HG03378 (cell line): Measurements from ENCODE around the gene ATG3.
"Not testable (repeated sequence)": the region's sequence is repeated elsewhere in the genome, so short reads cannot be mapped to it uniquely, and the experiment has no call there.

Source experiments
- ATAC-seq: cut with Tn5 transposase; IDR thresholded peaks from one replicate; pipeline ENCODE4 v1.9.1; 2021; ENCODE audit warnings: mild to moderate bottlenecking, moderate library complexity; ENCODE audit not compliant: unreplicated experiment

Gene ATG3

DNA sequence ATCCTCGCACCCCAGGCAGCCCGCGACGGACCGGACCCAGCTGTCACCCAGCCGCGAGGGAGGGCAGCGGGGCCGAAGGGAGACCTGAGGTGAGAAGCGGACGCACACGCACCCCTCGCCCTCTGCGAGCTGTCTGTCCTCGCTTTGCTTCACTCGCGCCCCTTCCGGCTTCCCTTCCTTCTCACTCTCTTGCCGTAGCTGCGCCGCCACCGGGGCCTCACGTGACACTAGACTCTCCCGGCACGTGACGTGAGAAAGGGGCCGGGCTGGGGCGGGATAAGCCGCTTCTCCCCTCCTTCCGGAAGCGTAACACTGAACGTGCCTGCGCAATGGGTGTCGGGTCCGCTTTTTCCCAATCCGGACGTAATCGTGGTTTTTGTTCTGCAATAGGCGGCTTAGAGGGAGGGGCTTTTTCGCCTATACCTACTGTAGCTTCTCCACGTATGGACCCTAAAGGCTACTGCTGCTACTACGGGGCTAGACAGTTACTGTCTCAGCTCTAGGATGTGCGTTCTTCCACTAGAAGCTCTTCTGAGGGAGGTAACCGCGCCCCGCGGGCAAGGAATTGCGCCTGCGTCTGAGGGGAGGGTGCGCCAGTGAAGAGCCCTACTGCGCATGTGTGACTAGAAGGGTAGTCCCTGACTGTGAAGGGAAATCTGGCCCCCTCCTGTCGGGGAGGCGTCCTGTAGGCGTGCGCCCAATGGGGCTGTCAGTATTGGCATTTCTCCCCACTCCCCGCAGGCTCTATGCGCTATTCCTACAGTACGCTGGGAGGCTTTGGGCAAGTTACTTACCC lies at the start of gene ATG3, which contains the start of gene SLC35A5:
Gene ATG3, minus strand, starts transcription at position 229 of the 796 bp plus-strand sequence. CDS start 434 bp downstream, outside the sequence.
Gene SLC35A5, plus strand, starts transcription at position 312 of the 796 bp plus-strand sequence. CDS start 1,359 bp downstream, outside the sequence.
- ATAC-seq, result peak; percentile 76

DNA sequence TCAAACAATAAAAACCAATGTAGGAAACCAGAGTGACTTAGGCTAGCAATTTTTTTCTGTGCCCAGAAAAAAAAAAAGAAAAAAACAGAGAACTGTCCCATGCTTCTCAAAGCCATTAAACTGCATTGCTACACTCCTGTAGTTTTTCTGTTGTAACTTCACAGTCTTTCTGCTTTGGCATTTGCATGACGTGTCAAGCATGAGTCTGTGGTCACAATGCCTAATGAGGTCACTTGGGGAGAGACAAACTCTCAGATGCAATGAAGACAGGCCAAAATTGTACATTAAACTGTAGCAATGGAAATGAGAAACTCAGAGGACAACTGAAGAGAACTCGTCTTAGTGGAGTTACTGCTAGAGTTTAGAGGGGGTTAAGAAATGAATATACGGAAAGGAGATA lies 48.4 kb upstream of the ATG3 start:
- no peak for ATAC-seq

DNA sequence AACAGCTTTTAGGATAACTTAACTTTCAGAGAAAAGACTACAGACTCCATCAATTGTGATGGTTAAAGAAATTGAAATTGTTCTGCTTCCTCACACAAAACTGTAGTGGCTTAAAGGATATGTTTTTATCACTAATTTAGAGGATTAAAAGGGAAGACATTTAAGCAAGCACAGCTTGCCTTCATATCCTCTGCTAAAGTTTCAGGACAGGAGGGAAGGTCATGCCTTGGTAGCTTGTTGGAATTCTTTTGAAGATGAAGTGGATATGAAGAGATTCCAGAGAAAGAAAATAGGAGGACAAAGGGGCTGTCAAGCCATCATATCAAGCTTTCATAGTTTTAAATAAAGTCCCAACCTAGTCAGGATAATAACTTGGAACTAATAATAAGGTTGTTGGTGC lies 46.1 kb upstream of the ATG3 start:
- ATAC-seq, result no peak

DNA sequence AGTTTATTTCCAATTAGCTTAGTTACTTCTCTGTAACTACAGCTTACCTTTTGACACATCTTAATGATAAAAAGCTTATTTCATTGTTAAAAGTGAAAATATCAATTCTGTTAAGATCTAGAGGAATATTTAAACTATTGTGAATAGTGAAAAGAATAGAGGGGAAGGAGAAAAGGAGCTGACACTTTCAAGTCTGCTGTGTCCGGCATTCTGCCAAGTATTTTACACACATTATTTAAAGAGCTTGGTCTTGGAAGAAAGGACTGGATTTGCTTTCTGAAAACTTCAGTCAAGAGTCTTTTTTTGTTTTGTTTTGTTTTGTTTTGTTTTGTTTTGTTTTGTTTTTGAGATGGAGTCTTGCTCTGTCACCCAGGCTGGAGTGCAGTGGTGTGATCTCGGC lies 44.3 kb upstream of the ATG3 start:
- no peak for ATAC-seq

DNA sequence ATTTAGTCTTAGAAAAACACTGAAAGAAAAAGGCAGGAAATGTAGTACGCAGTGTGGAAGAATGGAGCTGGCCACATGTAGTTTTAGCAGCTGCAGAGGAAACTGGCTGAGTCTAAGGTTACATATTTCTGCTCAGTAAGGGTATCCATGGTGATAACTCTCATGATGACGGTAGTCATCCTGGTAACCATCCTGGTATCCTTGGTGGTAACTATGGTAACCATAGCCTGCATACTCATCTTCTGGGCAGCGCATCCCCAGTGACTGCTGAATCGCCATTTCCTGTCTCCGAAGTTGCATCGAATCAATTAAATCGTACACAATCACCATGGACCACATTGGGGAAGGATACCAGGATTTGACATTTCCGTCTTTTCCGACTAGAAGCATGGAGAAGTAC lies 43.5 kb upstream of the ATG3 start:
- ATAC-seq, result no peak

DNA sequence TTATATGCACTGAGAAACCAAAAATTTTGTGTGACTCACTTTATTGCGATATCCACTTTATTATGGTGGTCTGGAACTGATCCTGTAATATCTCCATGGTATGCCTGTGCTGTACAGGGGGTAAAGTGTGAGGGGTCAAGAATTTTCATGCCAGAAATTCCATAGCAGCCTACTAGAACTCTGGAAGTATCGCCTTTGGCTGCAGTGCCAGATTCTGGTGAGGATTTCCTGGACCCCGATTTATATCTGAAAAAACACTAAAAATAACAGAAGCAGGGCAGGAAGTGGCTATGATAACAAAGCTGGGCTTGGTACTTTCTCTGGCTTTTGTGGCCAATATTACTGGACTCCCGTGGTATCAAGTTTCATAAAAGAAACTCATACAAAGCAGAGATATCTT lies 42.8 kb upstream of the ATG3 start:
- no peak for ATAC-seq

DNA sequence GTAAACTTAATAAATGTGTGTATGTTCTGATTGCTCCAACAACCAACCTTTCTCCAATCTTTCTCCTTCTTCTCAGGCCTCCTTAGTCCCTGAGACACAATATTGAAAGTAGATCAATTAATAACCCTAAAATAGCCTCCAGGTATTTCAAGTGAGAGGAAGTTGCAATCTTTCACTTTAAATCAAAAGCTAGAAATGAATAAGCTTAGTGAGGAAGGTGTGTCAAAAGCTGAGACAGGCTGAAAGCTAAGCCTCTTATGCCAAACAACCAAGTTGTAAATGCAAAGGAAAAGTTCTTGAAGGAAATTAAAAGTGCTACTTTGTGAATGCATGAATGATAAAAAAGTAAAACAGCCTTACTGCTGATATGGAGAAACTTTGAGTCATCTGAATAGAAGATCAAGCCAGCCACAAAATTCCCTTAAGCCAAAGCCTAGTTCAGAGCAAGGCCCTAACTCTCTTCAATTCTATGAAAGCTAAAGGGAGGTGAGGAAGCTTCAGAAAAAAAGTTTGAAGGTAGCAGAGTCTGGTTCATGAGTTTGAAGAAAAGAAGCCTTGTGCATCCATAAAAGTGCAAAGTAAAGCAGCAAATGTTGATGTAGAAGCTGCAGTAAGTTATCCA lies 40.6 kb upstream of the ATG3 start:
- ATAC-seq, result peak; percentile 79

DNA sequence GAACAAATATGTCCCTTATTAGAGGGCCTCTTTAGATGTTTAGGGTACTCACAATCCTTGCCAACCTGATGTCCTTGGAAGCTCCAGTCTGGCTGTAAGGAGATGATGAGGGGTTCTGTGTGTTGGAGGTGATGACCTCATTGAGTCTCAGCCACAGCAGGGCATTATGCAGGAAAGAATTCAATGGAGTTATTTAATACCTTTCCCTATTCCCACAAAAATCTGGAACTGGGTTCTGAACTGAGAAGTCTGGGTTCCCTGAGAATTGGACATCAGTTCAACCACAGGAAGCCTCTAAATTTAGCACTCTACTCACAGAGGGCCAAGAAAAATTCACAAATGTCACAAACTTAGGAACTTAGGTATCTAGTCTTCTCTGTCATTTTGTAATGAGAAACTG lies 37.0 kb upstream of the ATG3 start:
- no peak for ATAC-seq

DNA sequence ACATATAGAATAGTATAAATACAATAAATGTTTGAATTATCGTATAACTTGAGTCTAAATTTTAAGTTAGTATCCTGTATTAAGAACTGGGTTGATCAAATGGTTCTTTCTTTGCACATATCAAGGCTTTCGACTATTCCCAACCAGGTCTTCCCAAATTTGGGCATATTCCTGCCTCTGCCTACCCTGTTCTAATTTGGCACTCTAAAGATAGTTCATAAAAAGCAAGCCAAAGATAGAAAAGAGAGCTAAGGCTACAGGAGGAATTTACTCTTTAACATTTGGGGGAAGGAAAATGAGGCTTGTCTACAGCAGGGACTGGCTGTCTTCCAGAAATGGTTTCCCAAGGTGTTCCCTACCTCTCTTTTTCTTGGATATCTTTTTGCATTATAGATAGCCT lies 36.2 kb upstream of the ATG3 start:
- ATAC-seq, result no peak

DNA sequence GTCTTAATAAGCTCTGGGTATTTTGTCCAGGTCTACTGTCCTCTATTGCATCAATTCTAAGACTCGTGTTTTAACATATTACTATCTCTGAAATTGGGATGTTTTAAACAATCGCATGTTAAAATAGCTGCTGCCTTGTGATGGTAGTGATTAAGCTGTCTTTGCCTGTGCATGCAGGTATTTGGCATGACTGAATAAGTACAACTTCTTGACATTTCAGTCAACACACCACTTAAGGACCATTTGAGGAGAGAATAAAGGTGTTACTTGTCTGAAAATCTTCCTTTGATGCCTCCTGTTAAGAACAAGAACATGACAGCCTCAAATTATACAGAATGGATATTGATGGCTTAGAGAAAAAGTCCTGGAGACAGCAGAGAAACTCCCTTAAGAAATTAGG lies 33.1 kb upstream of the ATG3 start:
- ATAC-seq, result no peak

DNA sequence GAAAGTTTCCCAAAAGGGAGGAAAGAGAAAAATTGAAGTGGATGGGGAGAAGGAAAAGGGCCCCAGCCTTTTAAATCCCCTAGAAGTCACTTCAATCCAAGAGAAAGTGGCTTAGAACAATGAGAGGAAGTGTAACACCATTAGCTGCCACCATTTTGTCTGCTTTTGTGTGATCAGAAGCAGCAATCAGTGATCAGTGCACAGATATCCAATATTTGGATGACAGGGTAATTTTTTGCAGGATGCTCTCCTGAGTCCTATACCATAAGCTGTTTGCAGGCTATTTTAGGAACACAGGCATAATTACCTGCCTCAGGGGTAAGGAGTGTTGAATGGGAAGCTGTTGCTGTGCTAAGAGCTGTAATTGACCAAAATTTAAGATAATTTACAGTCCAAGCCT lies 31.5 kb upstream of the ATG3 start:
- ATAC-seq, result no peak

DNA sequence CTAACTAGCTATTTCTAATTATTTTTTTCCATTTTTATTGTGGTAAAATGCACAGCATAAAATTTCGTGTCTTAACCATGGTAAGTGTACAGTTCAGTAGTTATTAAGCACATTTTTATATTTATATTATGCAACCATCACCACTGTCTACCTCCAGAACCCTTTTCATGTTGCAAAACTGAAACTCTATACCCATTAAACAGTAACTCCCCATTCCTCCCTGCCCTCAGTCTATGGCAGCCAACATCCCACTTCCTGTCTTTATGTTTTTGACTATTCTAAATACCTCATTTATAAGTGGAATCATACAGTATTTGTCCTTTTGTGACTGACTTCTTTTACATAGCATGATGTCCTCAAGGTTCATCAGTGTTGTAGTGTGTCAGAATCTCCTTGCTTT lies 25.6 kb upstream of the ATG3 start:
- no peak for ATAC-seq

DNA sequence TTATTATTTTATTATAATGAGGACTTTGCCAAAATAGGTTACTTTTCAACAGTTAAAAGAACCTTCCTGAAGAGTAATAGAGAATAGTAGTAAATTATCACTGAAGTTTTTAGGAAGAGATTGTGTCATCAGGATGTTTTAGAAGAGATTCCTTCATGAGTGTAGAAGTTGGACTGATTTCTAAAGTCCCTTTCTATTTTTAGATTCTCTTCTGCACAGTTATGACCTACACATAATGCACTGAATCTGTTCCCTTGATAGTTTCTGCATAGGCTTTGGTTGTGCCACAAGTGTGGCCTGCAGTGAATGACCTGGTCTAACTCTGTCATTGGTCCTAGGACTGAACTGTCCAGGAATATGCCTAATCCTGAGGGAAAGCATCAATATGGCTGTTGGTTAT lies 24.0 kb upstream of the ATG3 start:
- no peak for ATAC-seq

DNA sequence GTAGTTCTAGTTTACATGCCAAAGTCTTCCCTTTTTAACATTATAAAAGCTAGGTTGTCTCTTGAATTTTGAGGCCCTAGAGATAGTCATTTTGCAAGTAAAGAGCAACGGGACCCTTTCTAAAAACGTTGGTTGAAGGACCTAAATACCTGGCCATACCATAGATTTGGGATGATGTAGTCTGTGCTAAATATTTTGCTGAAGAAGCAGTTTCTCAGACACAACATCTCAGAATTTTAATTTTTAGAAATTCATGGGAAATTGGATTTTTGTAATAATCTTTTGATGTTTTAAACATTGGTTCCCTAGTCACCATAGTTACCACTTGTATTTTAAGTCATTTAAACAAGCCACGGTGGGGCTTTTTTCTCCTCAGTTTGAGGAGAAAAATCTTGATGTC lies 21.3 kb upstream of the ATG3 start:
- ATAC-seq, result no peak

DNA sequence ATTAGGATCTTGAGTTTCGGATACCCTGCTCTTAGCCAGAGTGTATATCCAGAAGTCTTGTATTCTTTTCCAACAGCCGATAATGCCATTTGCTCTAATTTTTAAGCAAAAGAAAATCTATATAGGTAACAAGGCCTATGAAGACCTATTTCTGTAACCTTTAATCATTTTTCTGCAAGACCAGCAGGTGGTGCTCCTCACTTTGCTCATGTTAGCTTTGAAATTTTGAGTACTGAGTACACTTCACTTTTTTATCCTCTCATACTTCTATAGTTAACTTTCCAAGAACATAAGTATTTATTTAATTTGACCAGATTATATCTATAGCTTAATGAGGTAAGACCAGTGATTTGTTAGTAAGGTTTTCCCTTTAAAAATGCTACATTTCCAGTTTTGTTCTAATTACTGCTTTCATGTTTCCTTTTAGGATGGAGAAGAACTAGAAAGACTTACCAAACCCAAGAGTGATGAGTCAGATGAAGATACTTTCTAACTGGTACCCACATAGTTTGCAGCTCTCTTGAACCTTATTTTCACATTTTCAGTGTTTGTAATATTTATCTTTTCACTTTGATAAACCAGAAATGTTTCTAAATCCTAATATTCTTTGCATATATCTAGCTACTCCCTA lies 20.6 kb upstream of the ATG3 start:
- ATAC-seq, result no peak

DNA sequence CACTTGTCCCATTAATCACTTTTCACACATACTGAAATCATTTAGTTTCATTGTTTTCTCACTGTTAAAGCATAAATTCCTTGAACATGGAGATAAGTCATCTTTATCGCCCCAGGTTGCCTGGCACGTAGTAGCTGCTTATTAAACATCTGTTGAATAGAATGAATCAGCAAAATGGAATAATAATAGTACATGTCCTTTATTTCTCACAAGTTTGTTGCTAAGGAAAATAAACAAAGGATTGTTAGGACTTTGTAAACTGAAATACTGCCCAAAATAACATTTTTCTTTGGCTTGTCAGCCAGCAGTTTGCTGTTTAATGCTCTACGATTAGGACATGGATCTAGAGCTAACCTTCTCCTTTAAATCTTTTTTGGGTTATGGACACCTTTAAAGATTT lies 17.9 kb upstream of the ATG3 start:
- ATAC-seq, result no peak

DNA sequence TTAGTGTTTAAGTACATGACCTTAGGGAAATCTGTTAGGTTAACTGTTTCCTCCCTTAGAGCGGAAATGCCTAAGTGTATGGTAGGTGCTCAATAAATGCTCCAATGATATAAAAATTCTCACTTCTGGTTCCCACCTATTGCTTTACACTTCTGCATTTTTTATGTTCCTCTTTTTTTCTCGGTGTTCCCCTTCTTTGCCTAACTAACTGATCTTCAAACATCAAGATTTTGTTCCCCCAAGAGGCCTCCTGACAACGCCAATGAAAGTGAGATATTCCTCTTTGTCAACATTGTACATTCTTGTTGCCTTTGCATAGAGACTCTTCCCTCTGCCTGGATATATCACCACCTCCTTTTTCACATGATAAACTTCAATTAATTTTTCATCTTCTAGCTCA lies 17.5 kb upstream of the ATG3 start:
- no peak for ATAC-seq

DNA sequence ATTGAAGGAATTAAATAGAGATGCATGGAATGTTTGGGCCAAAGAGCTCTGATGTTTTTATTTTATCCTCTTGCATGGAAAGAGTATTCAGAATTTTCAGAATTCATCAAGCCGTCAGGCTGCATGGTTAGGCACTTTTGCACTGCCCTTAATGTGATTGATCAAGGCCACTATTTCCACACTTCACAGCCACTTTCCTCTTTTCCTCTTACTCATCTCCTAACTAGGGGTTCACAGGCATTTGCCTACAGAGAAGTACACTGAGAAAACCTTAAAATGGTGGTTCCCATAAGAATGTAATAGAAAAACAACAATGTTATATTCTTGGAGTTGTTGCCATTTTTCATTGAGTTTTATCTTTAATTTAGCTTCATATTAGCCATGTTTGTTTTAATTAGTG lies 10.9 kb upstream of the ATG3 start:
- no peak for ATAC-seq

DNA sequence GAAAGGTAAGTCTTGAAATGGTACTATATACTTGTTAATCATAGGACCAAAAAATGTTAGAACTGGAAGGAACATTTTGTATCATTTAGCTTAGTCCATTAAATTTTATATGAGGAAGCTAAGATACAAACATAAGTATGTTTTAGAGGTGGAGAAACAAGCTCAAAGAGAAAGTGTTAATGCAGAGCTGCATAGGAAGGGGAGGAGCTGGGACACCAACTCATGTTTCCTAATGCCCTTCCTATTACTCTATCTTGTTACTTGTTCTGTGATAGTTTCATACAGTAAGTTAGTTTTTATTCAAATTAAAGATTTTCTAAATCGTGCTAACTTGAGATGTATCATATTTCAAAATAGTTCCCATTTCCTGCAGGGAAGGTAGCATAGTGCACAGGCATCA lies 7.5 kb upstream of the ATG3 start:
- no peak for ATAC-seq

DNA sequence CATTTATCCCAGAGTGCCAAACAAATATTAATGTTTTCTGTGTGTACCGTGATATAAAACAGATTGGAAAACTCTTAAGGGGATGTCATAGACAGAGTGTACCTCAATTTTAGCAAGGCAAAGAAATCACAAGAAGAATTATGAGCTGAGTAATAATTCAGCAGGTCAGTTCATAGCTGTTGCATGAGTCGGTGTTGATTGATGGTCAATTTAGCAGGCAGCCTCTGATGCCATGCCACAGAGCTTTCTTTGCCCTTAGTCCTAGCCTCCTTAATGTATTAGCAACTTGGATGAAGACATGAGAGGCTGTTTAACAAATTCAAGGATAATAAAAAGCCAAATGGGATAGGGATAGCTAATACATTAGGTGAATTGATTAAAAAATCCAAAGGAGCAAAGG lies 6.9 kb upstream of the ATG3 start:
- ATAC-seq, result no peak

DNA sequence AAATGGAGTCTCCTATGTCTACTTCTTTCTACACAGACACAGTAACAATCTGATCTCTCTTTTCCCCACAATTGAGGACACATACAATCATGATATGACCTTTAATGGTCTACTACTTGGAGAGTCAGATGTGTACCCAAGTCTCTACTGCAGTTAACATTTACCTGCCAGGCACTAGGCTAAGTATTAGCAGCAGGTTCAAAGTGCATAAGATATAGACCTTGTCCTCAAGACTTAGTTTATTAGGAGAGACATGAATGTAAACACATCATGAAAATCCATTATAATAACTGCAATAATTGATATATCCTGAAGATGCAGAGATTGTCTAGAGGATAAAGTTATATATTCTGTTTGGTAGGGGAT lies 3.2 kb upstream of the ATG3 start:
- ATAC-seq, result no peak

DNA sequence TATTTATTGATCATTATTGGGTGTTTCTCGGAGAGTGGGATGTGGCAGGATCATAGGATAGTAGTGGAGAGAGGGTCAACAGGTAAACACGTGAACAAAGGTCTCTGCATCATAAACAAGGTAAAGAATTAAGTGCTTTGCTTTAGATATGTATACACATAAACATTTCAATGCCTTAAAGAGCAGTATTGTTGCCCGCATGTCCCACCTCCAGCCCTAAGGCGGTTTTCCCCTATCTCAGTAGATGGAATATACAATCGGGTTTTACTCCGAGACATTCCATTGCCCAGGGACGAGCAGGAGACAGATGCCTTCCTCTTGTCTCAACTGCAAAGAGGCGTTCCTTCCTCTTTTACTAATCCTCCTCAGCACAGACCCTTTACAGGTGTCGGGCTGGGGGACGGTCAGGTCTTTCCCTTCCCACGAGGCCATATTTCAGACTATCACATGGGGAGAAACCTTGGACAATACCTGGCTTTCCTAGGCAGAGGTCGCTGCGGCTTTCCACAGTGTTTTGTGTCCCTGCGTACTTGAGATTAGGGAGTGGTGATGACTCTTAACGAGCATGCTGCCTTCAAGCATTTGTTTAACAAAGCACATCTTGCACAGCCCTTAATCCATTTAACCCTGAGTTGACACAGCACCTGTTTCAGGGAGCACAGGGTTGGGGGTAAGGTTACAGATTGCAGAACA lies 2.6 kb upstream of the ATG3 start:
- not testable (repeated sequence) for ATAC-seq
